HCT116 (cell line): ENCODE data around the gene ERG.

ENCODE experiments used
- ATF3 ChIP-seq: IDR thresholded peaks from 2 replicates; pipeline ENCODE4 v1.6.1; 2012
- CBX3 ChIP-seq: IDR thresholded peaks from 2 replicates; pipeline ENCODE4 v1.6.1; 2012; ENCODE audit warnings: low read depth
- CTCF ChIP-seq, 3 experiments: fragments of 200-600 bp in 1 of 3; sonication (generic) in 1 of 3; IDR thresholded peaks in 2 of 3; conservative IDR thresholded peaks in 1 of 3; 2 replicates each; pipeline ENCODE4 v1.5.1; 2012 to 2017; ENCODE audit warnings: low read depth in 2 of 3, low read length in 2 of 3, antibody characterized with exemption in 1 of 3, borderline replicate concordance in 1 of 3, control low read depth in 1 of 3, mild to moderate bottlenecking in 1 of 3, mixed read lengths in 1 of 3, mixed run types in 1 of 3, moderate library complexity in 1 of 3; ENCODE audit not compliant: insufficient read depth in 1 of 3
- ELF1 ChIP-seq: IDR thresholded peaks from 2 replicates; pipeline ENCODE4 v1.6.1; 2012; ENCODE audit warnings: low read depth, borderline replicate concordance
- EZH2 ChIP-seq: fragments of 200-600 bp; sonication (generic); IDR thresholded peaks from 2 replicates; pipeline ENCODE4 v1.6.1; 2017; ENCODE audit warnings: antibody characterized with exemption, mixed run types
- EZH2phosphoT487 ChIP-seq: fragments of 200-600 bp; IDR thresholded peaks from 2 replicates; pipeline ENCODE4 v1.6.1; 2018; ENCODE audit warnings: antibody characterized with exemption, borderline replicate concordance
- FOSL1 ChIP-seq: IDR thresholded peaks from 2 replicates; pipeline ENCODE4 v1.6.1; 2012; ENCODE audit warnings: low read depth
- POLR2A ChIP-seq: IDR thresholded peaks from 2 replicates; pipeline ENCODE4 v1.7.0; 2011; ENCODE audit warnings: borderline replicate concordance; ENCODE audit not compliant: insufficient read depth, insufficient read length; ENCODE audit errors: extremely low read depth
- POLR2AphosphoS5 ChIP-seq: IDR thresholded peaks from 2 replicates; pipeline ENCODE4 v1.6.1; 2011; ENCODE audit warnings: mild to moderate bottlenecking, low read depth, low read length, moderate library complexity
- RAD21 ChIP-seq: IDR thresholded peaks from 2 replicates; pipeline ENCODE4 v1.6.1; 2012; ENCODE audit warnings: low read depth, mild to moderate bottlenecking
- SRF ChIP-seq: IDR thresholded peaks from 2 replicates; pipeline ENCODE4 v1.6.1; 2012; ENCODE audit warnings: low read depth
- YY1 ChIP-seq: IDR thresholded peaks from 2 replicates; pipeline ENCODE4 v1.6.1; 2011; ENCODE audit warnings: low read length, low read depth, moderate library complexity, mild to moderate bottlenecking; ENCODE audit not compliant: insufficient replicate concordance; ENCODE audit errors: extremely low read depth
- ZNF274 ChIP-seq: fragments of 200-500 bp; sonication (Bioruptor generic); IDR thresholded peaks from 2 replicates; pipeline ENCODE4 v1.6.1; 2014; ENCODE audit warnings: mild to moderate bottlenecking, low read depth, low read length, inconsistent platforms

GRCh38 chr21:38474796-38475195 lies 23.5 kb downstream of the ERG start:
- TF ChIP-seq CTCF (IDR thresholded peaks at IDR 0.05 in 2 of 3, conservative IDR thresholded peaks at IDR 0.05 in 1 of 3; ENCODE audit: borderline replicate concordance in 1 of 3, insufficient read depth in 1 of 3, low read depth in 2 of 3, low read length in 2 of 3) (no peak), POLR2AphosphoS5 (no peak), ZNF274 (no peak), RAD21 (no peak), POLR2A (no peak), CBX3 (no peak), ELF1 (no peak), ATF3 (no peak), EZH2phosphoT487 (no peak), FOSL1 (no peak), YY1 (no peak), SRF (no peak), EZH2 (no peak)
